ENCODE results near the gene SPATA45.

The SPATA45 gene

DNA sequence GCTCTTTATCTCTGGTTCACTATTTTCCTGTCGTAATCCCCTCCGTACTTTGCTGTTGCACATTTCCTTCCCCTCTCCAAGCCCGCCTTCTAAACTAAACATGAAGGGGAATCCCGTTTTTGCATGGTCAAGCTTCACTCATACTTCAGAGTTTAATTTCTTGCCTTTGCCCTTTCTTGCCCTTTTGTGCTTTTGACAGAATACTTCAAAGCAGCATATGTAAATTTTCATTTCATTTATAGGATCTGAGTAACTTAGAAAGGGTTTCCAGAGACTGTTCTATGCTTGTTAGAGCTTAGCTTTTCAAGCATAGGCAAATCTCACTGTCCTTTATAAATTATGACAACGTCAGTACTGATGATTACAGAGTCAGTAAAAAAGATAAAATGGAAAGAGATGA, 27.7 kb downstream of the SPATA45 start:
- H3K4me3 ChIP-seq (ENCODE audit: low read depth, low read length), result no peak overlapping the region
- DNase-seq (ENCODE audit: low read depth), result no peak
- TF ChIP-seq, protein P1, sequence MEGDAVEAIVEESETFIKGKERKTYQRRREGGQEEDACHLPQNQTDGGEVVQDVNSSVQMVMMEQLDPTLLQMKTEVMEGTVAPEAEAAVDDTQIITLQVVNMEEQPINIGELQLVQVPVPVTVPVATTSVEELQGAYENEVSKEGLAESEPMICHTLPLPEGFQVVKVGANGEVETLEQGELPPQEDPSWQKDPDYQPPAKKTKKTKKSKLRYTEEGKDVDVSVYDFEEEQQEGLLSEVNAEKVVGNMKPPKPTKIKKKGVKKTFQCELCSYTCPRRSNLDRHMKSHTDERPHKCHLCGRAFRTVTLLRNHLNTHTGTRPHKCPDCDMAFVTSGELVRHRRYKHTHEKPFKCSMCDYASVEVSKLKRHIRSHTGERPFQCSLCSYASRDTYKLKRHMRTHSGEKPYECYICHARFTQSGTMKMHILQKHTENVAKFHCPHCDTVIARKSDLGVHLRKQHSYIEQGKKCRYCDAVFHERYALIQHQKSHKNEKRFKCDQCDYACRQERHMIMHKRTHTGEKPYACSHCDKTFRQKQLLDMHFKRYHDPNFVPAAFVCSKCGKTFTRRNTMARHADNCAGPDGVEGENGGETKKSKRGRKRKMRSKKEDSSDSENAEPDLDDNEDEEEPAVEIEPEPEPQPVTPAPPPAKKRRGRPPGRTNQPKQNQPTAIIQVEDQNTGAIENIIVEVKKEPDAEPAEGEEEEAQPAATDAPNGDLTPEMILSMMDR (IDR thresholded peaks at IDR 0.05; ENCODE audit: control insufficient read depth, extremely low read depth, insufficient read depth), result no peak

DNA sequence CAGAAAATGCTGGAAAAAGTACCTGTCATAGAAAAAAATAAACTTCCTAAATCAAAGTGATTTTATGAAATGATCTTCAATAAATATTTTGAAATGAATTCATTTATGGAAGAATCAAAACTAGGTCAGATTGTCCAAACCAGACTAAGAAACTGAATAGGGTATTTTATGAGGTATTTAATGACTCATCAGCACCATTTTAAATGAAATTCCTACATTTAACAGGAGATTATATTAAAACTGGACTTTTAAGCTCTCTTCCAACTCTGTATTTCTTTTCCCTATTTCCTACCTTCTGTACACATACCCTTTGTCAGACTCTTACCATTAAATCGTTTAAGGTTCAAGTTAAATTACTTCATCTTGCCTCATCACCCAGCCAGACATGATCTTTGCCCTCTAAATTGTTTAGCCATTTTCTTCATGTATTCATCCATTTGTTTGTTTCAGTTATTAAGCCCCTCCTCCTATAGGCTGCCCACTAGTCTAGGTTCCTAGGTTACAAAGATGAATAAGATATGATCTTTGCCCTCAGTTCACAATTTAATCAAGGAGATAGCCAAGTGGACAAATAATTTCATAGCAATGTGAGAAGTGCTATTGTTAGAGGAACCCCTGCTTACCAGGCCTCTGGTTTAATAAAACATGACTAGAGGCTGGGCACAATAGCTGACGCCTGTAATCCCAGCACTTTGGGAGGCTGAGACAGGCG, 30.7 kb downstream of the SPATA45 start:
- TF ChIP-seq, protein P1 (IDR thresholded peaks at IDR 0.05; ENCODE audit: control insufficient read depth, extremely low read depth, insufficient read depth), result no peak
- DNase-seq (ENCODE audit: low read depth), result no peak

DNA sequence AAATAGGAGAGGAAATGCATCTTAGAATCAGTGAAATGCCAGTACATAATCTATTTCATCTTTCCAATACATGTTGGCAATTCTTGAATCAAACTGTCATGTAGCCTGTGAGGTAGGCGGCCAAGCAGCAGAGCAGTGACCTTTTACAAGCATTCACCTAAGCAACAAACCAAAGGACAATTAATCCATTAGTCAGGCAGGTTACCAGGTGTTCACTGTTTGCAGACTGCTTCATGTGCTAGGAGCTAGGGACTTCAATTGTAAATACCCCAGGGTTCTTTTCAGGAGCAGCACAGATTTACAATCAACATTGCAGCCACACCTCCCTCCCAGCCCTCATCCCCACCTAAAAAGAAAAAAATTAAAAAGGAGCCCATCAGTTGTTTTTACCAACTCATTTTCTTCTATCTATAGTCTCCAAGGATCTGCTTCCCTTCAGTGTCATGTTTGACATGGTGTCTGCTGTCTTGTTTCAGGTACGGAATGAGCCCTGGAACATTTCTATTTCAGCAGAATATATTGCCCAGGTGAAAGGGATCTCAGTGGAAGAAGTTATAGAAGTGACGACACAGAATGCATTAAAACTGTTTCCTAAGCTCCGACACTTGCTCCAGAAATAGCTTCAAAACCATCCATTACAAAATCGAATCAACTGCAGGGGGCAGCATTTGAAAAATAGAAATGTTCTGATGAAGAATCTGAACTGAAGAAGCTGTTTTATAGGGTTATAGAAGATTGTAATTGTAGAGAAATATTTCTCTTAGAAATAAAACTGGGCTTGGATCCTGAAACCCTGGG, 32.7 kb downstream of the SPATA45 start:
- DNase-seq (ENCODE audit: low read depth), result no peak
- TF ChIP-seq, protein P1 (IDR thresholded peaks at IDR 0.05; ENCODE audit: control insufficient read depth, extremely low read depth, insufficient read depth), result peak; percentile 31; the same call in 1 of the 2 replicates
- H3K4me3 ChIP-seq (ENCODE audit: low read depth, low read length), result no peak overlapping the region

More for the DNA sequence above, 30.7 kb downstream of the SPATA45 start:
- no peak overlapping the region for H3K4me3 ChIP-seq (ENCODE audit: low read depth, low read length)

DNA sequence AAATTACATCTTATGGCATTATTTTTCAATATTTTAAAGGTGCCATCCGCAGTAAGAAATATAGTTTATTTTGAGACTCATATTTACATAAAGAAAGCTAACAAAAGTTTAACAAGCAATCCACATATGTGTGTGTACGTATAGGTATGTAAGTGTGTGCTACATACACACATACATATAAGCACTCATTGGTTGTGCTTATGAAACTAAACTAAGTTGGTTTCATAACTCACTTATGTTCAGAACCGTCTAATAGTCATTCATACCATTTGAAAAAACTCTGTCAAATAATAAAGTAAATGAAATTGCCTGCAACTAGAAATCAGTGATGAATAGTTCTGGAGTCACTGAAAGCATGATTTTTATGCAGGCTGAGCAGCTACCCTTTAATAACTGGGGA, 41.7 kb downstream of the SPATA45 start:
- H3K4me3 ChIP-seq (ENCODE audit: low read depth, low read length), result no peak overlapping the region
- TF ChIP-seq, protein P1 (IDR thresholded peaks at IDR 0.05; ENCODE audit: control insufficient read depth, extremely low read depth, insufficient read depth), result no peak

DNA sequence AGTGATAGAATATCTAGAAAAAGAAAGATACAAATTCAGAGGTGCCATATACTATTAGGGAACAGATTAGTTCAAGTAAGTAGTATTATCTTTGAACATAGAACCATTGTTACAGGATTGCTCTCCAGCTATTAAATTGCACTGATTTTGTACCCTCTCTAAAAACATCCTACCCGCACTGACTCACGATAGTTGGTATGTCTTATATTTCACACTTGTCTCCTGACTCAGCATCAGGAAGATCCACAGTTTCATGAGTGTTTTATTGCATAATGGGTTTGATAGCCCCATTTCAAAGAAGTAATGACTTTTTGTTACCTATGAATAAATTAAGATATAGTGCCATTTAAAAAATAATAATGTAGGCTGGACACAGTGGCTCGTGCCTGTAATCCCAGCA, 49.8 kb downstream of the SPATA45 start:
- TF ChIP-seq, protein P1 (IDR thresholded peaks at IDR 0.05; ENCODE audit: control insufficient read depth, extremely low read depth, insufficient read depth), result no peak
- DNase-seq (ENCODE audit: low read depth), result no peak

More for the DNA sequence above, 41.7 kb downstream of the SPATA45 start:
- no peak for DNase-seq (ENCODE audit: low read depth)

DNA sequence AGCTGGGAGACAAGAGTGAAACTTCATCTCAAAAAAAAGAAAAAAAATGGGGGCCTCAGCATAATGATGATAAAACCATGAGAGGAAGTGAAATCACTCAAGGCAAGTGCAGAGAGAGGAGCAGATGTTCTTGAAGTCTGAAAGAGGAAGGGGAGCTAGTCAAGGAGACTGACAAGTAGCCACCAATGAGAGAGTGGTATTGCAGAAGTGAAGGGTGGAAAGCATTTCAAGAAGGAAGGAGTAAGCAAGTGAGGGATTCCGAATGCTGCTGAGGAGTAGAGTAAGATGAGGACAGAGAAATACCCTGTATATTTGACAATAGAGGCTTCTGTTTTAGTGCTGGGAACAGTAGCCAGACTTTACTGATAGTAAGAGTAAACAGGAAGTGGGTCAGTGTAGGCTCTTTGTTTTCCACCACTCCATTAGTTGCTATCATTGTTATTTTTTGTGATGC, 52.9 kb downstream of the SPATA45 start:
- TF ChIP-seq, protein P1 (IDR thresholded peaks at IDR 0.05; ENCODE audit: control insufficient read depth, extremely low read depth, insufficient read depth), result no peak
- no peak overlapping the region for H3K4me3 ChIP-seq (ENCODE audit: low read depth, low read length)
- no peak for DNase-seq (ENCODE audit: low read depth)

More for the DNA sequence above, 49.8 kb downstream of the SPATA45 start:
- H3K4me3 ChIP-seq (ENCODE audit: low read depth, low read length), result no peak overlapping the region
